HCT116 (cell line): ENCODE measurements around the gene GPAM.

Source experiments
- CTCF ChIP-seq, 3 experiments: fragments of 200-600 bp in 1 of 3; sonication (generic) in 1 of 3; IDR thresholded peaks in 2 of 3; conservative IDR thresholded peaks in 1 of 3; 2 replicates each; pipeline ENCODE4 v1.5.1; 2012 to 2017; ENCODE audit warnings: low read depth in 2 of 3, low read length in 2 of 3, antibody characterized with exemption in 1 of 3, borderline replicate concordance in 1 of 3, control low read depth in 1 of 3, mild to moderate bottlenecking in 1 of 3, mixed read lengths in 1 of 3, mixed run types in 1 of 3, moderate library complexity in 1 of 3; ENCODE audit not compliant: insufficient read depth in 1 of 3
- EZH2 ChIP-seq: fragments of 200-600 bp; sonication (generic); IDR thresholded peaks from 2 replicates; pipeline ENCODE4 v1.6.1; 2017; ENCODE audit warnings: antibody characterized with exemption, mixed run types
- MAX ChIP-seq: IDR thresholded peaks from 2 replicates; pipeline ENCODE4 v1.6.1; 2012
- POLR2A ChIP-seq: IDR thresholded peaks from 2 replicates; pipeline ENCODE4 v1.7.0; 2011; ENCODE audit warnings: borderline replicate concordance; ENCODE audit not compliant: insufficient read depth, insufficient read length; ENCODE audit errors: extremely low read depth
- POLR2AphosphoS5 ChIP-seq: IDR thresholded peaks from 2 replicates; pipeline ENCODE4 v1.6.1; 2011; ENCODE audit warnings: mild to moderate bottlenecking, low read depth, low read length, moderate library complexity
- RAD21 ChIP-seq: IDR thresholded peaks from 2 replicates; pipeline ENCODE4 v1.6.1; 2012; ENCODE audit warnings: low read depth, mild to moderate bottlenecking
- REST ChIP-seq: IDR thresholded peaks from 2 replicates; pipeline ENCODE4 v1.6.1; 2012; ENCODE audit warnings: low read depth
- ZNF274 ChIP-seq: fragments of 200-500 bp; sonication (Bioruptor generic); IDR thresholded peaks from 2 replicates; pipeline ENCODE4 v1.6.1; 2014; ENCODE audit warnings: mild to moderate bottlenecking, low read depth, low read length, inconsistent platforms

- TF ChIP-seq POLR2A (no peak), REST (no peak), CTCF (IDR thresholded peaks at IDR 0.05 in 2 of 3, conservative IDR thresholded peaks at IDR 0.05 in 1 of 3; ENCODE audit: borderline replicate concordance in 1 of 3, insufficient read depth in 1 of 3, low read depth in 2 of 3, low read length in 2 of 3) (no peak), ZNF274 (no peak), MAX (no peak), RAD21 (no peak), EZH2 (no peak), POLR2AphosphoS5 (no peak)
Observed at GRCh38 chr10:112131996-112132395, 51.6 kb downstream of the GPAM start.
